ENCODE data around the gene NINJ2. TPM values are rescaled to one million over a fixed set of nuclear protein-coding genes. Genes with fewer than 3 reads are reported as not detected.

NINJ2 gene
- polyA plus RNA-seq, 1 donor from 2014 or later, result not detected

DNA sequence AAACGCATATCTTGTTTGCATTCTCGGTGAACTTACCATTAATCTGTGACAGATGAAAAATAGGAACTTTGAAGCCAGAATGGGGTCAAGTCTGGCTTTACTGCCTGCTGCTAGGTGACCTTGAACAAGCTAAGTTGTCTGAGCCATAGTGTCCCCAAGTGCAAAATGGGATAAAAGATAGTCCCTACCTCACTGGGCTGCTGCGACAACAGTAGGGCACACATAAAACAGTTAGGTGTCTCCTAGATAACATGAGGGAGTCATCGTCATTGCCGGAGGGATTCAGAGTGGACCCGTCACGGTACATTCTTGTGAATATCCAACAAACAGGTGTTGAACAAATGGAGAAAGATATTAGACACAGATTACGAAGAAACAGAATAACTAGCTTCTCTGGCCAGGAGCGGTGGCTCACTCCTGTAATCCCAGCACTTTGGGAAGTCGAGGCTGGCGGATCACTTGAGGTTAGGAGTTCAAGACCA lies 71.2 kb downstream of the NINJ2 start:
- Histone ChIP-seq H4K20me1 (ENCODE audit: insufficient read depth) (no peaks in the 10 kb centered on the region), H3F3A (ENCODE audit: insufficient read depth, low read length, poor library complexity, severe bottlenecking) (no peaks in the 10 kb centered on the region), H3K79me2 (replicated peaks; ENCODE audit: insufficient read depth, low read length) (no peaks in the 10 kb centered on the region), H3K4me2 (ENCODE audit: low read length) (no peak overlapping the region), H3K9me2 (ENCODE audit: insufficient read depth, low read length) (no peaks in the 10 kb centered on the region), H3K27me3 (ENCODE audit: insufficient read depth, low read depth, low read length) (no peaks in the 10 kb centered on the region), H3K36me3 (ENCODE audit: insufficient read depth, low read length) (no peaks in the 10 kb centered on the region), H3K9me3 (ENCODE audit: low read length) (no peaks in the 10 kb centered on the region), H2AFZ (ENCODE audit: low read depth, low read length) (no peak overlapping the region), H3K9ac (ENCODE audit: low read length) (no peak overlapping the region), H3K4me3 (ENCODE audit: low read length) (no peak overlapping the region), H3K27ac (ENCODE audit: low read length) (no peak overlapping the region)
- TF ChIP-seq, protein P1, sequence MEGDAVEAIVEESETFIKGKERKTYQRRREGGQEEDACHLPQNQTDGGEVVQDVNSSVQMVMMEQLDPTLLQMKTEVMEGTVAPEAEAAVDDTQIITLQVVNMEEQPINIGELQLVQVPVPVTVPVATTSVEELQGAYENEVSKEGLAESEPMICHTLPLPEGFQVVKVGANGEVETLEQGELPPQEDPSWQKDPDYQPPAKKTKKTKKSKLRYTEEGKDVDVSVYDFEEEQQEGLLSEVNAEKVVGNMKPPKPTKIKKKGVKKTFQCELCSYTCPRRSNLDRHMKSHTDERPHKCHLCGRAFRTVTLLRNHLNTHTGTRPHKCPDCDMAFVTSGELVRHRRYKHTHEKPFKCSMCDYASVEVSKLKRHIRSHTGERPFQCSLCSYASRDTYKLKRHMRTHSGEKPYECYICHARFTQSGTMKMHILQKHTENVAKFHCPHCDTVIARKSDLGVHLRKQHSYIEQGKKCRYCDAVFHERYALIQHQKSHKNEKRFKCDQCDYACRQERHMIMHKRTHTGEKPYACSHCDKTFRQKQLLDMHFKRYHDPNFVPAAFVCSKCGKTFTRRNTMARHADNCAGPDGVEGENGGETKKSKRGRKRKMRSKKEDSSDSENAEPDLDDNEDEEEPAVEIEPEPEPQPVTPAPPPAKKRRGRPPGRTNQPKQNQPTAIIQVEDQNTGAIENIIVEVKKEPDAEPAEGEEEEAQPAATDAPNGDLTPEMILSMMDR (IDR thresholded peaks at IDR 0.05; ENCODE audit: poor library complexity, severe bottlenecking), result no peak
- TF ChIP-seq POLR2AphosphoS5 (IDR thresholded peaks at IDR 0.05) (no peak), EP300 (conservative IDR thresholded peaks at IDR 0.05; ENCODE audit: poor library complexity, severe bottlenecking) (no peak), MXI1 (conservative IDR thresholded peaks at IDR 0.05; ENCODE audit: poor library complexity, severe bottlenecking) (no peak), RAD21 (conservative IDR thresholded peaks at IDR 0.05) (no peak), TAF1 (IDR thresholded peaks at IDR 0.05; ENCODE audit: low read depth) (no peak), EZH2 (IDR thresholded peaks at IDR 0.05; ENCODE audit: borderline replicate concordance, insufficient read depth, low read length, poor library complexity, severe bottlenecking) (no peak), SMC3 (conservative IDR thresholded peaks at IDR 0.05; ENCODE audit: poor library complexity) (no peak)
- TF ChIP-seq, protein P2, sequence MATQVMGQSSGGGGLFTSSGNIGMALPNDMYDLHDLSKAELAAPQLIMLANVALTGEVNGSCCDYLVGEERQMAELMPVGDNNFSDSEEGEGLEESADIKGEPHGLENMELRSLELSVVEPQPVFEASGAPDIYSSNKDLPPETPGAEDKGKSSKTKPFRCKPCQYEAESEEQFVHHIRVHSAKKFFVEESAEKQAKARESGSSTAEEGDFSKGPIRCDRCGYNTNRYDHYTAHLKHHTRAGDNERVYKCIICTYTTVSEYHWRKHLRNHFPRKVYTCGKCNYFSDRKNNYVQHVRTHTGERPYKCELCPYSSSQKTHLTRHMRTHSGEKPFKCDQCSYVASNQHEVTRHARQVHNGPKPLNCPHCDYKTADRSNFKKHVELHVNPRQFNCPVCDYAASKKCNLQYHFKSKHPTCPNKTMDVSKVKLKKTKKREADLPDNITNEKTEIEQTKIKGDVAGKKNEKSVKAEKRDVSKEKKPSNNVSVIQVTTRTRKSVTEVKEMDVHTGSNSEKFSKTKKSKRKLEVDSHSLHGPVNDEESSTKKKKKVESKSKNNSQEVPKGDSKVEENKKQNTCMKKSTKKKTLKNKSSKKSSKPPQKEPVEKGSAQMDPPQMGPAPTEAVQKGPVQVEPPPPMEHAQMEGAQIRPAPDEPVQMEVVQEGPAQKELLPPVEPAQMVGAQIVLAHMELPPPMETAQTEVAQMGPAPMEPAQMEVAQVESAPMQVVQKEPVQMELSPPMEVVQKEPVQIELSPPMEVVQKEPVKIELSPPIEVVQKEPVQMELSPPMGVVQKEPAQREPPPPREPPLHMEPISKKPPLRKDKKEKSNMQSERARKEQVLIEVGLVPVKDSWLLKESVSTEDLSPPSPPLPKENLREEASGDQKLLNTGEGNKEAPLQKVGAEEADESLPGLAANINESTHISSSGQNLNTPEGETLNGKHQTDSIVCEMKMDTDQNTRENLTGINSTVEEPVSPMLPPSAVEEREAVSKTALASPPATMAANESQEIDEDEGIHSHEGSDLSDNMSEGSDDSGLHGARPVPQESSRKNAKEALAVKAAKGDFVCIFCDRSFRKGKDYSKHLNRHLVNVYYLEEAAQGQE (IDR thresholded peaks at IDR 0.05; ENCODE audit: borderline replicate concordance), result no peak

DNA sequence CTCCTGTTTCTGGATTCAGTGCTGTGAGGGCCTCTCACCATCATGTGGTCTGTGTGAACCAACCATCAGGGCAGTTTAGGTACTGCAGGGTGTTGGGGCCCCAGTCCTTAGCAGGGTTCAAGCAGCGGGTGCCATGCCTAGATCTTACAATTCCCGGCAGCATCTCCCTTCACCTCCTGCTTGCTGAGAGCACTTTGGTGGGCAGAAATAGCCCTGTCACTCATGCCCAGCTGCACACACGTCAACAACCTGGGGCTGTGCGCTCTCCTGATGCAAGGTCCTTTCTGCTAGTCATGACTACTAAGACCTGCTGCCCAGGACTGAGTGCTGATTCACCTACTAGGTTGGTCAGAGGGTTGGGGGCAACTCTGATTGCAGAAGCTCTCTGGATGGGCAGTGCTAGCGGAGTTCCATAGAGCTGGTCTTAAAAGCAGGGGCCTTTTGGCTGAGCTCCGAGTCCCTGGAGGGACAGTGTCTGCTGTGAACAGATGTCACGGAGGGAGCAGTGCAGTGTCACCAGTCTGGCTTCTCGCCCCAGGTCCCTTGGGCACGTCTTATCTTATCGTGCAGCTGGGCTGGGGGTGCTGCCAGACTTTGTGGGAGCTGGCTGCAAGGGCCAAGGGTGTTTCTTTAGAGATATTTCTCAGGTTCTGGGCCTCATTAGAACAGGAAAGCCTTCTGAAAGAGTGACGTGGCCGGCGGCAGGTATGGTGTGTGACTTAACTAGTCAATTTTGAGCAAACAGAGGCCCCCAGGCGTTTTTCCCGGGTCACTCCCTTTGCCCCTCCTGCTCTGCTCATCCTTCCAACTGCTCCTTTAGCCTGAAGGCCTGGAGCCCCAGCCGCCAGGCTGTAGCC lies 71.8 kb downstream of the NINJ2 start:
- TF ChIP-seq EZH2 (IDR thresholded peaks at IDR 0.05; ENCODE audit: borderline replicate concordance, insufficient read depth, low read length, poor library complexity, severe bottlenecking) (no peak), TAF1 (IDR thresholded peaks at IDR 0.05; ENCODE audit: low read depth) (no peak), EP300 (conservative IDR thresholded peaks at IDR 0.05; ENCODE audit: poor library complexity, severe bottlenecking) (no peak), SMC3 (conservative IDR thresholded peaks at IDR 0.05; ENCODE audit: poor library complexity) (no peak), MXI1 (conservative IDR thresholded peaks at IDR 0.05; ENCODE audit: poor library complexity, severe bottlenecking) (no peak), RAD21 (conservative IDR thresholded peaks at IDR 0.05) (no peak), POLR2AphosphoS5 (IDR thresholded peaks at IDR 0.05) (no peak)
- TF ChIP-seq, protein P1 (IDR thresholded peaks at IDR 0.05; ENCODE audit: poor library complexity, severe bottlenecking), result no peak
- TF ChIP-seq, protein P2 (IDR thresholded peaks at IDR 0.05; ENCODE audit: borderline replicate concordance), result no peak
- no peak overlapping the region for H3K4me3 ChIP-seq (ENCODE audit: low read length)
- H3K27ac ChIP-seq (ENCODE audit: low read length), result no peak overlapping the region
- H3K9me2 ChIP-seq (ENCODE audit: insufficient read depth, low read length), result no peaks in the 10 kb centered on the region
- no peaks in the 10 kb centered on the region for H3K36me3 ChIP-seq (ENCODE audit: insufficient read depth, low read length)
- no peak overlapping the region for H3K4me2 ChIP-seq (ENCODE audit: low read length)
- no peaks in the 10 kb centered on the region for H3K9me3 ChIP-seq (ENCODE audit: low read length)
- H3K9ac ChIP-seq (ENCODE audit: low read length), result no peak overlapping the region
- H3K27me3 ChIP-seq (ENCODE audit: insufficient read depth, low read depth, low read length), result no peaks in the 10 kb centered on the region
- H3F3A ChIP-seq (ENCODE audit: insufficient read depth, low read length, poor library complexity, severe bottlenecking), result no peaks in the 10 kb centered on the region
- H2AFZ ChIP-seq (ENCODE audit: low read depth, low read length), result no peak overlapping the region
- H3K79me2 ChIP-seq (replicated peaks; ENCODE audit: insufficient read depth, low read length), result no peaks in the 10 kb centered on the region
- H4K20me1 ChIP-seq (ENCODE audit: insufficient read depth), result no peaks in the 10 kb centered on the region
